Measurements from ENCODE around the gene IKZF2.

IKZF2 gene

GRCh38 chr2:213091765-213092164, 59.6 kb downstream of the IKZF2 start:
- DNase-seq = no peak

DNA sequence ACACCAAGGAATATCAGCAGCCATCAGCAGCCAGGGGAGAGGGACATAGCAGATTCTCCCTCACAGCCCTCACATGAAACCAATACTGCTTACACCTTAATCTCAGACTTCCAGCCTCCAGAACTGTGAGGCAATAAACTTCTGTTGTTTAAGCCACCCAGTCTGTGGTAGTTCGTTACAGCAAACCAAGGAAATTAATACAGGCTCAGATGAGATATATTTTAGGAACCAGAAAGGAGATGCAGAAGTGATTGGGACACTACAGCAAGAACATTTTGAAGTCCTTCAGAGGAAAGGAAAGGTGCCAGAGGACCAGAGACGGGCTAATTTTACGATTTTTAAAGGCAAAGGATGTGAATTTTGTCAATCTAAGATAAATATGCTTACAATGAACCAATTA, 60.6 kb downstream of the IKZF2 start:
- DNase-seq = no peak

DNA sequence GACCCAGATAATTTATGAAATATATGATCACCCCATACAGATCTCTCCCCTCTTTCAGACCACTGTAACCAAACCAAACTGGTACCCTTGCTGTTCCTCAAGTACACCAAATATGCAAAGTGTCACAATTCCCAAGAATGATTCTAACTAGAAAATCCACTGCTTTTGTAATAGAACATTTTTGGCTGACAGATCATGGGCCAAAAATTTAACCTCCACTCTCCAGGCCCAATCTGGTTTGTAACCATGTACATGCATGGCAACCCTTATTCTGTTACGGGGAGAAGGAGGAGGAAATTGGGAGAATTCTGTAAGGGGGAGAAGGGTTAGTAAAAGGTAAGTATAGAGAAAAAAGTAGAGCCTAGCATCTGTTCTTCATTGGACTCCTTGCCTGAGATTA, 62.0 kb downstream of the IKZF2 start:
- DNase-seq = no peak

GRCh38 chr2:213087040-213087439, 64.4 kb downstream of the IKZF2 start:
- DNase-seq = no peak

DNA sequence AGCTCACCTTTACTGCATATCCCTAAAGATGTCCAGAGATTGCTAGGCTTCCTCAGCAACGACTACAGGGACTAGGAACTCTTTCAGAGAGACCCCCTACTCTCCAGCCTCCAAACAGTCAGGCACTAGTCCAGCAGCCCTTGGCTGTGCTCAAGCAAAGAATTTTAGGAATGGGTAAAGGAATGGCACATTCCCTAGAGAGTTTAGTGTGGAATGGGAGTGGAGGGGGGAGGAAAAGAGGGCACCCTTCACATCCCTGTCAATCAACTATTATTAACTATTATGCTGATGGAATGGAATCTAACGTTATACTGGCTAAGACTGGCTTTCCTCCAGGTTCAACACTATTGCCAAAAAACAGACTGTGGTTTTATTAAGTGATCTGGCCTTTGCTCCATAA, 64.8 kb downstream of the IKZF2 start:
- no peak for DNase-seq

- no peak for DNase-seq
Observed at GRCh38 chr2:213086050-213086449, 65.4 kb downstream of the IKZF2 start.

DNA sequence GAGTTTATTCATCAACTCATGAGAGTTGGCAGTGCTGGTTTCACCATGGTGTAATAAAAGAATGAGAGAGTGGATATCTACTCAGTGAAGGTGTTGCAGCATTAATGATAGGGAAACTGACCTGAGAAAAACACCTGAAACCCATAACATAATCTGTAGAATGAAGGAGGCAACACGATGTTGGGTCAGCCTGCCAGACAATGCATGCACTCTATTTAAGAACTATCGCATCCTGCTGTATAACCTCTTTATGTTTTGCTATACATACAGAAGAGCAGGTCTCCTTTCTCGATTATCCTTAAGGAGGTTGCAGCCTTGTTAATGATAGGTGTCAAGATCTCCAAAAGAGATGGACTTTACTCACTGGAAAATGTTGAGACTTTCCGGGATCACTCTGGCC, 65.9 kb downstream of the IKZF2 start:
- DNase-seq = no peak

- no peak for DNase-seq
Observed at GRCh38 chr2:213084261-213084660, 67.2 kb downstream of the IKZF2 start.

DNA sequence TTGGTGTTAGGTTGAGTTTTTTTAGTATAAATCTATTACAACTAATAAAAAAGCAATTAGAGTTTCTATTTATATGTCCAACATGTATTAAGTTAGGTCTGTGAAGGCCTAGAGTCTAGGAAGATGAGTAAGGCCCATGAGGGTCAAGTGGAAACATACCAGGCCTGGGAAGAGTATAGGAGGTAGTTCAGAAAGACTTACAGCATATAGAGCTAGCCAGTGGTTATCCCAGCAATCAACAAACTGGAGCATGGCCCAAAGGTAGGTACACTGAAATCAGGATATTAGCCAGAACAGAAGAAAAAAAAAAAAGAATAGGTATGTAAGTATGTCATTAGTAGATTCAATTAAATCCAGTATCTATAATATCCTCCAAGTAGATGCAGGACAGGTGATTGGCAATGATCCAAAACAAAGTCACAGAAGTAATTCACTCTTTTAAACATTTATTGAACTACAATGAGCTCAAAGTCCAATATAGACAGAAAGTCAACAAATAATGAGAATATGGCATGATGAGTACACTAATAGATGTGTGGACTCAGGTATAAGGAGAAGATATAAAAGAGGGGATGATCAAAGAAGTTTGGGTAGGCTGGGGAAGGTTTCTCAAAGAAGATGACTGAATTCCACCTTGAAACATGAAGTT, 70.3 kb downstream of the IKZF2 start:
- DNase-seq = no peak

DNA sequence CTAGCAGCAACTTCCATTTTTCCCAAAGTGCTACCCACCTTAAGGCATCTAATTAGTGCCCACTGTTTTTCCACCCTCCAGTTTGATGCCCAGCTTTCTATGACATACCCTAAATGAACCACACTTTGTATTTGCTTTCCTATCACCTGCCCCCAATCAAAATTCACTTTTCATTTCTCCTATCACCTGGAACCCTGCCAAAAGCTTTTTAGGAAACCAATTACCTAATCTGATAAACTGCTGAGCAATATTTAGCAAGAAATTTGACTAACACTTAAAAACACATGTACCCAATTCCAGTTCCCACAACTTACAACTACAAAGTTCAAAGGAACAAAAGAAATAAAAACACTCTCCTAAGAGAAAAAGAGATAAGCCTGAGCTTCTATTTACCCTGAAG, 71.7 kb downstream of the IKZF2 start:
- no peak for DNase-seq

GRCh38 chr2:213078686-213079085, 72.7 kb downstream of the IKZF2 start:
- no peak for DNase-seq

DNA sequence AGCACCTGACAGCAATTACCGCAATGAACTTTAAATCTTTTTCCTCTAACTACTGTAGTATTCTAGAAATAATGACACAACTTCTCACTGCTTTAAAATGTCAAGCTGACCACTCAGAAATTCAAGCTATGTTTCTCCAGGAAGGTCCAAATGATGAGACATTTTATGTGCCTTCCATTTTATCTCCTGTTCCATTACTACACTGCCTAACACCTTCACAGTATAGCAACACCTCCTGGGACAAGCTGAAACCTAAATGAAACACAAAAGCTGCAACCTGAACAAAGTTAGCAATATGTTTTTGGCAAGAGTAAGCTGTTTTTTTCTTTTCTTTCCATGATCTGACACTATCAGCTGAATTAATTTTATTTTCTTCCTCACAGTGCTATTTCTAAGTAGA, 81.9 kb downstream of the IKZF2 start:
- no peak for DNase-seq

GRCh38 chr2:213068676-213069359, 82.6 kb downstream of the IKZF2 start:
- DNase-seq = no peak

DNA sequence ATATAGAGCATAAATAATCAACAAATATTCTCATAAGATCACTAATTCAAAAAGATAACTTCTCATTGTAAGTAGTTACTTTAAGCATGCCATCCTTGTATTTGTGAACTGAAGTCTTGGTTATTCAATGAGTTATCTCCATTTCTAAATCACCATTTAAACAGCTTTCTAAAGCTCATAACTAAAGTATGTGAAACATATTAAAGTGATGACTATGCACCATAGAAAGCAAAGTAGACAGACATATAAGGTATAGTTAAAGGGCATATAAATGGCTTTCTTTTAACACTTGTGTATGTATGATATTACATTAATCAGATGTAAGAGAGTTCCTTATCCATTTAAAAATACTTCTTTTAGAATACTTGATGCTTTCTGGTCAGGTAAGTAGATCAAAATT, 83.5 kb downstream of the IKZF2 start:
- no peak for DNase-seq

- DNase-seq = no peak
Observed at GRCh38 chr2:213066443-213066743, 85.0 kb downstream of the IKZF2 start.

- no peak for DNase-seq
Observed at GRCh38 chr2:213065583-213066442, 85.6 kb downstream of the IKZF2 start.

DNA sequence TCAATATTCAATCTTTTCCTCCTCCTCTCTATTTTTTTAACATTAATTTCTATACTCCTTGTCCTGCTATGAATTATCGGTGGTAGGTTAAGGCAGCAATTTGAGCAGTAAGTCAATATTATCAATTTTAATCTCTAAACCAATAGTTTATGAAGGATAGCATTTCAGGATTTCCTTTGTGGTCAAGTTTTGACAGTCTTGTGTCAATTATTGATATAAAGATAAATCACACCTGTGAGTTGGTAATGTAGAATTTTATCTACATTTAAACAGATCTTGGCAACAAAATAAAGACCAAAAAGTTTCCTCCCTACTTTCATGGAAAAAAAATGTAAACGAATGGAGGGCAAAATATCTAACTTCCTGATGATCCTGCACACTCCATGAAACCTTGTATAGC, 87.3 kb downstream of the IKZF2 start:
- DNase-seq = no peak

DNA sequence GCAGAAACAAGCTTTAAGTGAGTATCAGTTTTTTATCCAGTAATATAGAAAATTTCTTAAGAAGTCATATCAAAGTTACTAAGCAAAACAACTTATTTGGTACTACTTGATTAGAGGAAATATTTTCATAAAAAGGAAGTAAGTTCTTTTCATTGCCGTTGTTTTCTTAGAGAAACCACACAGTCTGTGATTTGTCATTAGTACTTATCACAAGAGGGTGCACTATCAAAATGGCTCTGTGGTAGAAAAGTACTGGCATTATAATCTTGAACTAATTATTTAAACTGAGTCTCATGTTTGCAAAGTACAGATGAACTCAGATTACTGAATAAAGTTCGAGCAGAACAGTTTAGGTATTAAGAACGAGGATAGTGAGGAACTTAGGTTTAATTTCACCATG, 93.4 kb downstream of the IKZF2 start:
- no peak for DNase-seq

GRCh38 chr2:213046431-213046830, 105.0 kb downstream of the IKZF2 start:
- no peak for DNase-seq

DNA sequence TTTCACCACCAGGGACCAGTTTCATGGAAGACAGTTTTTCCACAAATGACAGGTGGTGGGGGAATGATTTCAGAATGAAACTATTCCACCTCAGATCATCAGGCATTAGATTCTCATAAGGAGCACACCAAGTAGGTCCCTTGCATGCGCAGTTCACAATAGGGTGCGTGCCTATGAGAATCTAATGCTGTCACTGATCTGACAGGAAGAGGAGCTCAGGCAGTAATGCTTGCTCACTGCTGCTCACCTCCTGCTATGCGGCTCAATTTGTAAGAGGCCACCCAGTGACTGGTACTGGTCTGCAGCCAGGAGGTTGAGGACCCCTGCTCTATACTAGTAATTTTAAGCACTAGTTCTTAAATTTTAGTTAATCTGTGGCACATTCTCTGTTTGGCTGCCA, 107.8 kb downstream of the IKZF2 start:
- DNase-seq = no peak

GRCh38 chr2:213042262-213042661, 109.2 kb downstream of the IKZF2 start:
- DNase-seq = no peak

GRCh38 chr2:213036836-213037235, 114.6 kb downstream of the IKZF2 start:
- DNase-seq = no peak

DNA sequence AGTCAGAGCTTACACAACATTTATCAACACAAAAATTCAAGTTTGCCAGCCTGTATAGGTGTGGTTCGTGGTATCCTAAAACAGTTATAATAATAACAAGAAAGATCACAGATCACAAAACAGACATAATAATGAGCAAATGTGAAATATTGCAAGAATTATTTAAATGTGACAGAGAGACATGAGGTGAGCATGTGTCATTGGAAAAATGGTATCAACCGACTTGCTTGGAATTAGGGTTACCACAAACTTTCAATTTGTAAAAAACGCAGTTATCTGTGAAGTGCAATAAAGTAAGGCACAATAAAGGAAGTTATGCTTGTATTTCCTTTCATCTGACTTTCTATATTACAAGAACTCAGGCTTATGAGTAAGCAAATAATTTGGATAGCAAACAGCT, 116.8 kb downstream of the IKZF2 start:
- DNase-seq = no peak

GRCh38 chr2:213032607-213033006, 118.8 kb downstream of the IKZF2 start:
- no peak for DNase-seq

All from activated gamma-delta T cell (primary cell).